ENCODE measurements around the gene HSD17B14. TPM values are rescaled to one million over a fixed set of nuclear protein-coding genes. Genes with fewer than 3 reads are reported as not detected.
A peak's percentile ranks its signal among the peaks of the same experiment; 100 is the strongest.
"Not testable (repeated sequence)": the region's sequence is repeated elsewhere in the genome, so short reads cannot be mapped to it uniquely, and the experiment has no call there.

HSD17B14 gene
- total RNA-seq, 4 donors from 2014 or later, result 0.83 to 9.0 (median 4.8) TPM; not detected in 1

GRCh38 chr19:48872884-48873475 is 36.7 kb upstream of the HSD17B14 start:
- Histone ChIP-seq H3K4me1 (peaks cover 31 to 70% (median 42%) of the 10 kb centered on the region in 3 donors), H3K9me3 (no peaks in the 10 kb centered on the region), H3K27ac (peak overlapping the region; percentile 99 to 100 (median 100)), H3K4me3 (peak overlapping the region; percentile 84 to 100 (median 98)), H3K36me3 (peaks cover 15 to 49% (median 17%) of the 10 kb centered on the region in 3 donors), H3K27me3 (no peaks in the 10 kb centered on the region)
- peak; percentile 52 for DNase-seq
- intact Hi-C loops (cut with DNase I), result no loop called here
- WGBS, 2 donors, result 0 to 1% methylated on average over 10 to 11 of the region's 14 CpGs
- TF ChIP-seq CTCF (IDR thresholded peaks at IDR 0.05) (peak in 1 of 6 experiments; percentile 16), POLR2A (IDR thresholded peaks at IDR 0.05) (no peak)

GRCh38 chr19:48872182-48872883 is 36.0 kb upstream of the HSD17B14 start, which contains the start of gene PPP1R15A:
Gene PPP1R15A, plus strand, starts transcription at chr19:48872421. Its CDS starts 813 bp downstream, at chr19:48873234.
- Histone ChIP-seq H3K4me3 (peak within 1 kb of the TSS; percentile 84 to 100 (median 98)), H3K27ac (peak within 1 kb of the TSS; percentile 99 to 100 (median 100)), H3K9me3 (no peaks in the 10 kb centered on the region), H3K36me3 (peaks cover 15 to 43% (median 17%) of the 10 kb centered on the region in 3 donors), H3K4me1 (peaks cover 38 to 70% (median 48%) of the 10 kb centered on the region in 3 donors), H3K27me3 (no peaks in the 10 kb centered on the region)
- TF ChIP-seq POLR2A (IDR thresholded peaks at IDR 0.05) (peak; percentile 60 to 100 (median 92)), CTCF (IDR thresholded peaks at IDR 0.05) (peak in 5 of 6 experiments; percentile 13 to 57 (median 46))
- 0% methylated on average over 16 to 19 of the region's 53 CpGs for WGBS, 2 donors
- DNase-seq, result peak; percentile 78
- intact Hi-C loops (cut with DNase I), result no loop called here

- Histone ChIP-seq H3K27ac (peak overlapping the region; percentile 99 to 100 (median 100)), H3K36me3 (peaks cover 14 to 36% (median 14%) of the 10 kb centered on the region in 3 donors), H3K4me1 (peaks cover 41 to 70% (median 49%) of the 10 kb centered on the region in 3 donors), H3K4me3 (peak overlapping the region; percentile 84 to 100 (median 98))
- DNase-seq; H3K27me3 ChIP-seq; intact Hi-C loops (cut with DNase I); H3K9me3 ChIP-seq: not testable (repeated sequence)
- WGBS, 2 donors, result 44 to 70% methylated on average over 21 to 30 of the region's 31 CpGs
Observed at GRCh38 chr19:48871471-48872181, 35.3 kb upstream of the HSD17B14 start.

- Histone ChIP-seq H3K9me3 (no peaks in the 10 kb centered on the region), H3K36me3 (peaks cover 9 to 20% (median 9%) of the 10 kb centered on the region in 3 donors), H3K27me3 (no peaks in the 10 kb centered on the region), H3K4me1 (peaks cover 31 to 61% (median 35%) of the 10 kb centered on the region in 3 donors), H3K4me3 (no peak overlapping the region), H3K27ac (no peak overlapping the region)
- DNase-seq, result no peak
- 89 to 92% methylated on average over 7 to 9 of the region's 9 CpGs for WGBS, 2 donors
- intact Hi-C loops (cut with DNase I), result no loop called here
- TF ChIP-seq POLR2A (IDR thresholded peaks at IDR 0.05) (no peak), CTCF (IDR thresholded peaks at IDR 0.05) (no peak)
Observed at GRCh38 chr19:48870048-48870447, 33.8 kb upstream of the HSD17B14 start.

GRCh38 chr19:48868114-48868886 is 32.0 kb upstream of the HSD17B14 start, which contains the start of gene PLEKHA4:
Gene PLEKHA4, minus strand, starts transcription at chr19:48868617. Its CDS starts 997 bp downstream, at chr19:48867620.
- TF ChIP-seq POLR2A (IDR thresholded peaks at IDR 0.05), result no peak
- no peak for TF ChIP-seq CTCF (IDR thresholded peaks at IDR 0.05)
- WGBS, 2 donors, result 13 to 15% methylated on average over 9 to 11 of the region's 11 CpGs
- Histone ChIP-seq H3K27me3 (no peaks in the 10 kb centered on the region), H3K36me3 (peaks cover 0 to 13% (median 0%) of the 10 kb centered on the region in 3 donors), H3K4me3 (peak within 1 kb of the TSS; percentile 16 to 64 (median 40)), H3K9me3 (no peaks in the 10 kb centered on the region), H3K4me1 (peaks cover 20 to 44% (median 23%) of the 10 kb centered on the region in 3 donors), H3K27ac (peak within 1 kb of the TSS; percentile 71 to 91 (median 82))
- intact Hi-C loops (cut with DNase I), result loop anchor here (10.0 kb wide), 1 partner anchor 107 kb away; no protein-coding TSS in a partner anchor
- no peak for DNase-seq
